ENCODE measurements around the gene GPR35. TPM values are rescaled to one million over a fixed set of nuclear protein-coding genes. Genes with fewer than 3 reads are reported as not detected.
"Not testable (repeated sequence)": the region's sequence is repeated elsewhere in the genome, so short reads cannot be mapped to it uniquely, and the experiment has no call there.

GPR35 gene
- total RNA-seq, 2 donors from 2014 or later: 0.55 to 0.71 TPM

DNA sequence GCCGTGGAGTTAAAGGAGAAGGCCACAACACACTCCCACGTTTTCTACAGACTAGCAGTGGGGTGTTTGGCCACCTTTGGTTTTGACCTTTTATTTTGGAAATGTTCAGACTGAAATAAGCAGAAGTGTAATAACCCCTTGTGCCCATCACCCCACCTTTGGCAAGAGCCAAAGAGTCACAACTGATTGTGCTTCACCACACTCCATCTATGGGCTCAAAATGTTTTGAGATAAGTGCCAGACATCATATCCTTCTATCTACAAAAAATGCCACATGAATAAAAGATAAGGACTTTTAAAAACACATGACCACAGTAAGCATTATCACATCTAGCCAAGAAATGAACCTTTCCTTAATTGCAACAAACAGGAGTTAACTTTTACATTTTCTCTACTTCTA, 9.9 kb upstream of the GPR35 start:
- Histone ChIP-seq H3K4me1 (ENCODE audit: control insufficient read depth, insufficient read depth, low read length) (no peaks in the 10 kb centered on the region), H3K36me3 (ENCODE audit: control insufficient read depth, insufficient read depth, low read length) (no peaks in the 10 kb centered on the region), H3K9ac (ENCODE audit: extremely low read depth, low read length, poor library complexity, severe bottlenecking) (no peak overlapping the region), H3K4me3 (ENCODE audit: low read length) (no peak overlapping the region), H3K27me3 (ENCODE audit: control insufficient read depth, insufficient read depth, low read length, poor library complexity, severe bottlenecking) (no peaks in the 10 kb centered on the region), H3K9me3 (ENCODE audit: control insufficient read depth, low read length) (peaks cover 37% of the 10 kb centered on the region), H3K27ac (ENCODE audit: low read depth, low read length) (no peak overlapping the region)
- DNase-seq: no peak
- H3K4me3 Mint-ChIP-seq: no peak overlapping the region
- peaks cover 47% of the 10 kb centered on the region for H3K9me3 Mint-ChIP-seq
- TF ChIP-seq, protein P1, sequence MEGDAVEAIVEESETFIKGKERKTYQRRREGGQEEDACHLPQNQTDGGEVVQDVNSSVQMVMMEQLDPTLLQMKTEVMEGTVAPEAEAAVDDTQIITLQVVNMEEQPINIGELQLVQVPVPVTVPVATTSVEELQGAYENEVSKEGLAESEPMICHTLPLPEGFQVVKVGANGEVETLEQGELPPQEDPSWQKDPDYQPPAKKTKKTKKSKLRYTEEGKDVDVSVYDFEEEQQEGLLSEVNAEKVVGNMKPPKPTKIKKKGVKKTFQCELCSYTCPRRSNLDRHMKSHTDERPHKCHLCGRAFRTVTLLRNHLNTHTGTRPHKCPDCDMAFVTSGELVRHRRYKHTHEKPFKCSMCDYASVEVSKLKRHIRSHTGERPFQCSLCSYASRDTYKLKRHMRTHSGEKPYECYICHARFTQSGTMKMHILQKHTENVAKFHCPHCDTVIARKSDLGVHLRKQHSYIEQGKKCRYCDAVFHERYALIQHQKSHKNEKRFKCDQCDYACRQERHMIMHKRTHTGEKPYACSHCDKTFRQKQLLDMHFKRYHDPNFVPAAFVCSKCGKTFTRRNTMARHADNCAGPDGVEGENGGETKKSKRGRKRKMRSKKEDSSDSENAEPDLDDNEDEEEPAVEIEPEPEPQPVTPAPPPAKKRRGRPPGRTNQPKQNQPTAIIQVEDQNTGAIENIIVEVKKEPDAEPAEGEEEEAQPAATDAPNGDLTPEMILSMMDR (conservative IDR thresholded peaks at IDR 0.05): no peak
- peaks cover 6% of the 10 kb centered on the region for H3K36me3 Mint-ChIP-seq (ENCODE audit: low read depth)
- WGBS, 2 experiments (ENCODE audit: insufficient coverage in 1 of 2, insufficient read length in 1 of 2): 89% methylated on average over 2 of the region's 2 CpGs; no CpG with 5 or more reads in 1 of the 2 experiments
- peaks cover 3% of the 10 kb centered on the region for H3K27me3 Mint-ChIP-seq (ENCODE audit: insufficient read depth)
- no peaks in the 10 kb centered on the region for H3K4me1 Mint-ChIP-seq
- H3K27ac Mint-ChIP-seq: no peak overlapping the region

DNA sequence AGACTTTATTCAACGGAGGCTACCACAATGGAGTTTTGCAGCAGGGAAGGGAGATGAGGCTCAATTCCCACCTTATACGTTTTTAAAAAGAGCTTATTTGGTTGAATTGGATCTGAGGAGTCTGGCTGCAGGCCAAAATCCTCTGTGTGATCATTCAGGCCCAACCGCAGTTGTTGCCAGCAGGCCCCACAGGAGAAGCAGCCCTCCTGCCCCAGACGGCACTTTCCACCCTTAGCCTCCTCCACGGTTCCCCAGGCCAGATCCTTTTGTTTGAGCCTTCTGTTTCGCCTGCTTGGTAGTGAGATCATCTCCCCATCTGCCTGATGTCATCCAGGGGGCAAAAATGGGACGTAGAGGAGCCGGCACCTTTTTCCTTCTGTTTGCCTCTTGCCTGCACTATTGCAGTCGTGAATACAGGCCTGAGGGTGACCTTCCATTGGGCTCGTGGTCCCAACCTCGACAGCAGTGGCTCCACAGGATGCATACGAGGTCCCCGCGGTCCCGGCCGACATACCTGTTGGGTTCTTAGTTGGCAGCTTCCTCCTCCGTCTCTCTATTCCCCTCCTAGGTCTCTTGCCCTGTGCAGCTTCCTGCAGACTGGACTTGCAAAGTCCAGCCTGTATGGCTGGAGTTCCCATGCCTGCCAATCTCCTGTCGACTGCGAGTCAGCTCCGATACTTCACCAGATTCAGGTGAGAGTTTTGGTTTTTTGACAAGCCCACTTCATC, 9.3 kb upstream of the GPR35 start:
- H3K27ac ChIP-seq (ENCODE audit: low read depth, low read length): no peak overlapping the region
- no peak for DNase-seq
- no peaks in the 10 kb centered on the region for H3K4me1 ChIP-seq (ENCODE audit: control insufficient read depth, insufficient read depth, low read length)
- 91 to 93% methylated on average over 20 of the region's 20 CpGs for WGBS, 2 experiments (ENCODE audit: insufficient coverage in 1 of 2, insufficient read length in 1 of 2)
- Mint-ChIP-seq H3K27ac (no peak overlapping the region), H3K4me1 (no peaks in the 10 kb centered on the region), H3K27me3 (ENCODE audit: insufficient read depth) (peaks cover 3% of the 10 kb centered on the region), H3K4me3 (no peak overlapping the region), H3K9me3 (peaks cover 47% of the 10 kb centered on the region), H3K36me3 (ENCODE audit: low read depth) (peaks cover 6% of the 10 kb centered on the region)
- peaks cover 37% of the 10 kb centered on the region for H3K9me3 ChIP-seq (ENCODE audit: control insufficient read depth, low read length)
- H3K27me3 ChIP-seq (ENCODE audit: control insufficient read depth, insufficient read depth, low read length, poor library complexity, severe bottlenecking): no peaks in the 10 kb centered on the region
- no peaks in the 10 kb centered on the region for H3K36me3 ChIP-seq (ENCODE audit: control insufficient read depth, insufficient read depth, low read length)
- no peak overlapping the region for H3K4me3 ChIP-seq (ENCODE audit: low read length)
- TF ChIP-seq, protein P1 (conservative IDR thresholded peaks at IDR 0.05): no peak
- H3K9ac ChIP-seq (ENCODE audit: extremely low read depth, low read length, poor library complexity, severe bottlenecking): no peak overlapping the region

DNA sequence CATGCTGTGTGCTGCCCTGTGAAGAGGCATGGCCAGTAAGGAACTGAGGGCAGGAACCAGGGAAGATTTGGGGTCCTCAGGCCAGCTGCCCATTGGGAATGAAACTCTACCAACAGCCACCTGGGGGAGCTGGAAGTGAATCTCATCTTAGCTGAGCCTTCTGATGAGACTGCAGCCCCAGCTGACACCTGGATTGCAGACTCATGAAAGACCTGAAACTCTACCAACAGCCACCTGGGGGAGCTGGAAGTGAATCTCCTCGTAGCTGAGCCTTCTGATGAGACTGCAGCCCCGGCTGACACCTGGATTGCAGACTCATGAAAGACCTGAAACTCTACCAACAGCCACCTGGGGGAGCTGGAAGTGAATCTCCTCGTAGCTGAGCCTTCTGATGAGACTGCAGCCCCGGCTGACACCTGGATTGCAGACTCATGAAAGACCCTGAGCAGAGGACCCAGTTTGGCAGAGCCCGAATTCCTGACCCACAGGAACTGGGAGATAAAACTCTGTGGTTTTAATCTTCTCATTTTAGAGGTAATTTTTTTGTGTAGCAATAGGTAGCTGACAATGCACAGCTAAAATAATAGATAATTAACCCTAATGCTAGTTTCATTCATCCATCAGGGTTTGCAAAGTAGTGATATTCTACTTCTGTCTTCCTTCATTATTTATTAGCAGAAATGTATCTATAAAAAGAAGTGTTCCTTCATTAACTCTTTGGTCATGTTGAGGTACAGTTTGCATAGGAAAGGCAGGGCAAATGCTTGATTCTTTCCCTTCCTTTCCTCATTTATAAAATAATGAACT, 8.2 kb upstream of the GPR35 start:
- not testable (repeated sequence) for H3K4me1 Mint-ChIP-seq; H3K27ac Mint-ChIP-seq; H3K36me3 Mint-ChIP-seq (ENCODE audit: low read depth); H3K27me3 Mint-ChIP-seq (ENCODE audit: insufficient read depth); H3K4me3 Mint-ChIP-seq; H3K4me1 ChIP-seq (ENCODE audit: control insufficient read depth, insufficient read depth, low read length); H3K9ac ChIP-seq (ENCODE audit: extremely low read depth, low read length, poor library complexity, severe bottlenecking); H3K36me3 ChIP-seq (ENCODE audit: control insufficient read depth, insufficient read depth, low read length); H3K27ac ChIP-seq (ENCODE audit: low read depth, low read length); H3K27me3 ChIP-seq (ENCODE audit: control insufficient read depth, insufficient read depth, low read length, poor library complexity, severe bottlenecking)
- H3K9me3 Mint-ChIP-seq: peaks cover 39% of the 10 kb centered on the region
- peaks cover 37% of the 10 kb centered on the region for H3K9me3 ChIP-seq (ENCODE audit: control insufficient read depth, low read length)
- TF ChIP-seq, protein P1 (conservative IDR thresholded peaks at IDR 0.05): peak; percentile 48
- WGBS, 2 experiments (ENCODE audit: insufficient coverage in 1 of 2, insufficient read length in 1 of 2): 78 to 100% methylated on average over 1 to 5 of the region's 5 CpGs
- peak; percentile 2 for DNase-seq
- H3K4me3 ChIP-seq (ENCODE audit: low read length): peak overlapping the region; percentile 15
